DOHH2 (cell line): Measurements from ENCODE around the gene HOXC11.

ENCODE experiments used
- H3F3A ChIP-seq: fragments of 200-600 bp; sonication (generic), shearing (Covaris generic); 2 replicates; pipeline ENCODE4 v1.6.0; 2016; ENCODE audit warnings: antibody characterized with exemption, mild to moderate bottlenecking; ENCODE audit not compliant: control insufficient read depth, insufficient read depth
- H3K27ac ChIP-seq: fragments of 200-600 bp; sonication (generic); 2 replicates; pipeline ENCODE4 v1.5.1; 2014; ENCODE audit warnings: low read depth, mild to moderate bottlenecking, low read length, moderate library complexity
- H3K27me3 ChIP-seq: fragments of 200-600 bp; sonication (generic); 2 replicates; pipeline ENCODE4 v1.6.1; 2014; ENCODE audit warnings: mild to moderate bottlenecking, low read length, mixed read lengths; ENCODE audit not compliant: control insufficient read depth
- H3K36me3 ChIP-seq: fragments of 200-600 bp; sonication (generic); 2 replicates; pipeline ENCODE4 v1.6.1; 2014; ENCODE audit warnings: mild to moderate bottlenecking, low read length, moderate library complexity, mixed read lengths; ENCODE audit not compliant: control insufficient read depth
- H3K4me1 ChIP-seq: fragments of 200-600 bp; sonication (generic); 2 replicates; pipeline ENCODE4 v1.6.1; 2014; ENCODE audit warnings: mild to moderate bottlenecking, low read length, mixed read lengths; ENCODE audit not compliant: control insufficient read depth
- H3K4me2 ChIP-seq: fragments of 200-600 bp; sonication (generic); 2 replicates; pipeline ENCODE4 v1.6.0; 2014; ENCODE audit warnings: mild to moderate bottlenecking, low read length, moderate library complexity
- H3K4me3 ChIP-seq: fragments of 200-600 bp; sonication (generic); 2 replicates; pipeline ENCODE4 v1.5.1; 2014; ENCODE audit warnings: mild to moderate bottlenecking, low read length, mixed read lengths
- H3K79me2 ChIP-seq: fragments of 200-600 bp; sonication (generic); 2 replicates; pipeline ENCODE4 v1.6.1; 2014; ENCODE audit warnings: mild to moderate bottlenecking, low read length, mixed read lengths; ENCODE audit not compliant: control insufficient read depth
- H3K9me2 ChIP-seq: fragments of 200-600 bp; sonication (generic); replicated peaks from 2 replicates; pipeline ENCODE4 v1.6.1; 2014; ENCODE audit warnings: mild to moderate bottlenecking, low read length, mixed read lengths; ENCODE audit not compliant: control insufficient read depth
- H3K9me3 ChIP-seq: fragments of 200-600 bp; sonication (generic); 2 replicates; pipeline ENCODE4 v1.6.1; 2014; ENCODE audit warnings: antibody characterized with exemption, low read length, mixed read lengths; ENCODE audit not compliant: control insufficient read depth, insufficient read depth
- H4K20me1 ChIP-seq: fragments of 200-600 bp; sonication (generic); 2 replicates; pipeline ENCODE4 v1.6.0; 2014; ENCODE audit warnings: low read depth, mild to moderate bottlenecking, antibody characterized with exemption, low read length, moderate library complexity; ENCODE audit not compliant: control insufficient read depth, insufficient read depth
- CTCF ChIP-seq: fragments of 200-600 bp; sonication (generic); IDR thresholded peaks from one replicate; pipeline ENCODE4 v1.5.1; 2014; ENCODE audit warnings: antibody characterized with exemption, mild to moderate bottlenecking, low read depth, low read length; ENCODE audit not compliant: poor library complexity, severe bottlenecking
- EZH2phosphoT487 ChIP-seq: fragments of 200-600 bp; sonication (generic); IDR thresholded peaks from 2 replicates; pipeline ENCODE4 v1.6.1; 2017; ENCODE audit warnings: borderline replicate concordance, mild to moderate bottlenecking, antibody characterized with exemption, low read length, moderate library complexity, mixed read lengths

Gene HOXC11

GRCh38 chr12:53972722-53973235 lies at the start of gene HOXC11:
HOXC11 (plus strand) TSS chr12:53973126; CDS start chr12:53973242, 116 bp downstream.
- Histone ChIP-seq H3K9me3 (no peaks in the 10 kb centered on the region), H3K79me2 (no peaks in the 10 kb centered on the region), H3K4me2 (peak within 1 kb of the TSS; percentile 71), H3K36me3 (no peaks in the 10 kb centered on the region), H3K4me1 (peaks cover 30% of the 10 kb centered on the region), H3K4me3 (peak within 1 kb of the TSS; percentile 69), H4K20me1 (no peaks in the 10 kb centered on the region; the same call in 1 of the 2 replicates), H3F3A (no peaks in the 10 kb centered on the region), H3K9me2 (no peaks in the 10 kb centered on the region), H3K27ac (no peak within 1 kb of the TSS), H3K27me3 (peaks cover 71% of the 10 kb centered on the region)
- TF ChIP-seq CTCF = no peak
- no peak for TF ChIP-seq EZH2phosphoT487

- Histone ChIP-seq H3K4me3 (no peak overlapping the region), H3K9me2 (no peaks in the 10 kb centered on the region), H3K79me2 (no peaks in the 10 kb centered on the region), H3K9me3 (no peaks in the 10 kb centered on the region), H3K27ac (no peak overlapping the region), H3K27me3 (peaks cover 76% of the 10 kb centered on the region), H3F3A (no peaks in the 10 kb centered on the region), H4K20me1 (no peaks in the 10 kb centered on the region), H3K4me1 (no peaks in the 10 kb centered on the region), H3K4me2 (no peak overlapping the region), H3K36me3 (no peaks in the 10 kb centered on the region)
- TF ChIP-seq CTCF (no peak), EZH2phosphoT487 (no peak)
Measured at GRCh38 chr12:53924521-53925405, 48.2 kb upstream of the HOXC11 start.

- Histone ChIP-seq H3K4me2 (no peak overlapping the region), H3K4me1 (no peaks in the 10 kb centered on the region), H3K4me3 (no peak overlapping the region), H3K9me3 (no peaks in the 10 kb centered on the region), H4K20me1 (no peaks in the 10 kb centered on the region), H3K27me3 (peaks cover 72% of the 10 kb centered on the region), H3K79me2 (no peaks in the 10 kb centered on the region), H3K36me3 (no peaks in the 10 kb centered on the region), H3F3A (no peaks in the 10 kb centered on the region), H3K27ac (no peak overlapping the region), H3K9me2 (no peaks in the 10 kb centered on the region)
- TF ChIP-seq EZH2phosphoT487 (no peak), CTCF (no peak)
Measured at GRCh38 chr12:53927220-53928029, 45.5 kb upstream of the HOXC11 start.
